SJSA1 (cell line): ENCODE results near the gene AHRR. TPM values are rescaled to one million over a fixed set of nuclear protein-coding genes. Genes with fewer than 3 reads are reported as not detected.
A peak's percentile ranks its signal among the peaks of the same experiment; 100 is the strongest.
"Not testable (repeated sequence)": the region's sequence is repeated elsewhere in the genome, so short reads cannot be mapped to it uniquely, and the experiment has no call there.

Experiments
- DNase-seq, 2 experiments: peaks; one replicate each; pipeline ENCODE4 v3.0.0-alpha.2; 2015 to 2020; ENCODE audit warnings: low spot score in 2 of 2, low read depth in 1 of 2
- H3K27ac ChIP-seq: fragments of 250-450 bp; sonication (Bioruptor Pico); 2 replicates; pipeline ENCODE4 v1.5.1; 2020; ENCODE audit warnings: mild to moderate bottlenecking, moderate library complexity
- H3K27me3 ChIP-seq: fragments of 250-450 bp; sonication (Bioruptor Pico); replicated peaks from 2 replicates; pipeline ENCODE4 v1.5.1; 2020; ENCODE audit warnings: mild to moderate bottlenecking, moderate library complexity
- H3K36me3 ChIP-seq: fragments of 250-450 bp; sonication (Bioruptor Pico); 2 replicates; pipeline ENCODE4 v1.5.1; 2020; ENCODE audit warnings: mild to moderate bottlenecking
- H3K4me1 ChIP-seq: fragments of 250-450 bp; sonication (Bioruptor Pico); replicated peaks from 2 replicates; pipeline ENCODE4 v1.6.1; 2021; ENCODE audit warnings: mild to moderate bottlenecking
- H3K4me3 ChIP-seq: fragments of 250-450 bp; sonication (Bioruptor Pico); 2 replicates; pipeline ENCODE4 v1.5.1; 2020; ENCODE audit warnings: mild to moderate bottlenecking
- H3K9me3 ChIP-seq: fragments of 250-450 bp; sonication (Bioruptor Pico); replicated peaks from 2 replicates; pipeline ENCODE4 v1.5.1; 2020; ENCODE audit warnings: mild to moderate bottlenecking
- total RNA-seq: library from RNA; depleted of rRNA; stranded (reverse); fragments of >200 nt; shearing (Covaris generic); gene quantifications from 2 replicates; pipeline ENCODE4 v1.2.3, GENCODE V29; 2014

Gene AHRR
- total RNA-seq, 1 experiment from 2014 or later = 22.6 TPM

- Histone ChIP-seq H3K9me3 (peaks cover 3% of the 10 kb centered on the region; the same call in 1 of the 2 replicates), H3K4me1 (peaks cover 19% of the 10 kb centered on the region), H3K4me3 (no peak overlapping the region), H3K27ac (no peak overlapping the region), H3K27me3 (peaks cover 21% of the 10 kb centered on the region), H3K36me3 (peaks cover 39% of the 10 kb centered on the region)
- DNase-seq = no peak
These were observed 149.6 kb downstream of the AHRR start for GRCh38 chr5:470961-471749.

GRCh38 chr5:471750-472058 lies 150.2 kb downstream of the AHRR start:
- peaks cover 3% of the 10 kb centered on the region; the same call in 1 of the 2 replicates for H3K9me3 ChIP-seq
- H3K4me1 ChIP-seq = peaks cover 19% of the 10 kb centered on the region
- no peak overlapping the region for H3K27ac ChIP-seq
- H3K36me3 ChIP-seq = peaks cover 34% of the 10 kb centered on the region
- peaks cover 26% of the 10 kb centered on the region for H3K27me3 ChIP-seq
- no peak for DNase-seq
- H3K4me3 ChIP-seq = peak overlapping the region; percentile 90

- H3K27me3 ChIP-seq = peaks cover 31% of the 10 kb centered on the region
- peaks cover 3% of the 10 kb centered on the region; the same call in 1 of the 2 replicates for H3K9me3 ChIP-seq
- peaks cover 19% of the 10 kb centered on the region for H3K4me1 ChIP-seq
- peak overlapping the region; percentile 90 for H3K4me3 ChIP-seq
- peak overlapping the region; percentile 70 for H3K27ac ChIP-seq
- DNase-seq = peak in 1 of 2 experiments; percentile 19
- peaks cover 30% of the 10 kb centered on the region for H3K36me3 ChIP-seq
These were observed 150.7 kb downstream of the AHRR start for GRCh38 chr5:472076-472655.

DNA sequence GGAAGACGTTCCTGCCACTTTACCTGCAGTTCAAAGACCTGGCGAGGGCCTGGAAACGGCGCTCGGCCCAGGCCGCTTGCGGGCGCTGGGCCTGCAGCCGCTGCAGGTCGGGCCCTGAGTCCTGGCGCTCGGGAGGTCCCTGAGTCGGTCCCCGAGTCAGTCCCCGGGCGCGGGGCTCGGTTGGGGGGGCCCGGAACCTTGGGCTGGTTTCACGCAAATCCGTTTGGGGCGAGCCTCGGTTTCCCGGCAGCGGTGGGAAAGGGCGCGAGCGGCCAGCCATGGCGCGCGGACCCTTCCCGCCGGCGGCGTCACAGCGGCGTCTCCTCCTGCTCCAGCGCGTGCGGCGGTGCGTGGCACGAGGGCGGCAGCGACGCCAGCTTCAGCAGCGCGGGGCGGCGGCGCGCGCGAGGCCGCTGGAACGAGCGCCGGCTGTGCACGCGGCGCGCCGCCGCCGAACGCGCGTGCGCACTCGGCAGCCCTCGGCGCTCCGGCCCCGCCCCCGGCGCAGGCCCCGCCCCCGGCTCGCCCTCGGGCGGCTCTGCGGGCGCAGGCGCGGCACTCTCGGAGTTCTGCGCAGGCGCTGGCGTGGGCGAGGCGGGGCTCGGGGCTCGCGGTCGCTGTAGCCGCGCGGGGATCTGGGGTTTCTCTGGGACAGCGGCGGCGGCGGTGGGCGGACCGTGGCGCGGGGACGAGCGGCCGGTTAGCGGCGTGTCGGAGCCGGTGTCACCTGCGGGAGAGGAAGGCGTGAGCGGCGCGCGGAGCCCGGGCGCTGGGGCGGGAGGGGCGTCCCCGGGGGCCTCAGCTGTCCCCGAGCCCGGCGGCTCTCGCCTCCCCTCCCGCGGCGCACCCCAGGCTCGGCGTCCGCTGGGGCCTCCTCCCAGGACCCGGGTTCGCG lies 151.4 kb downstream of the AHRR start:
- Histone ChIP-seq H3K36me3 (peaks cover 30% of the 10 kb centered on the region), H3K4me1 (peaks cover 19% of the 10 kb centered on the region), H3K9me3 (peaks cover 3% of the 10 kb centered on the region; the same call in 1 of the 2 replicates), H3K4me3 (peak overlapping the region; percentile 90), H3K27me3 (peaks cover 38% of the 10 kb centered on the region), H3K27ac (peak overlapping the region; percentile 70)
- DNase-seq = peak; percentile 72 to 76

DNA sequence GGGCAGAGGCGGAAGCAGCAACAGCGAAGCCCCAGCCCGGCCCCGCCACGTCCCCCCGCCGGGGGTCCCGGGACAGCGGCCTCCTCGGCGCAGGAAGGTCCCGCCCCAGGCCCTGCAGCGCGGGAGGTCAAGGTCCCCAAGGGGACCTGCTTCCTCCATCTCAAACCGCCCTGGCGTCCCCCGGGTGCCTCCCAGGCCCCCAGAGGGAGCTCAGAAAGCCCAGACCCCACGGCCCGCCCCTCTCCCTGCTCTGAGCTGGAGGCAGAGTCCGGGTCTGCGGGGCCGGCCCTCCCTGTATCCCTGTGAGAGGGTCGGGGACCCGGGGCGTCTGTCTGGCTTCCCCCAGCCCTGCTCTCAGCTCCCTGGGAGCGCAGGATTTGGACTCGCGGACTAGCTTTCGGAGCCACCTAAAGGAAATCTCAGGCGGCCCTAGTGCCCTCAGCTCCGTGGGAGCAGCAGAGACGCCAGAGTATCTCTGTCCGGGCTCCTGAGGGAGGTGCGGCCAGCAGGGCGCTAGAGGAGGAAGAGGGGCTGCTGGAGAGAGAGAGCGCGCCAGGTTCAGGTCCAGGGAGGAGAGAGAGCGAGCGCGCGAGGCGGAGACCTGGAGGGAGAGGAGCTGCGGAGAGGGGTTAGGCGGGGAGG lies 152.2 kb downstream of the AHRR start:
- DNase-seq = peak in 1 of 2 experiments; percentile 52
- H3K27me3 ChIP-seq = peaks cover 44% of the 10 kb centered on the region
- H3K27ac ChIP-seq = no peak overlapping the region
- peaks cover 29% of the 10 kb centered on the region for H3K36me3 ChIP-seq
- peak overlapping the region; percentile 90 for H3K4me3 ChIP-seq
- H3K4me1 ChIP-seq = peaks cover 19% of the 10 kb centered on the region
- H3K9me3 ChIP-seq = peaks cover 3% of the 10 kb centered on the region; the same call in 1 of the 2 replicates

- H3K4me1 ChIP-seq = peaks cover 19% of the 10 kb centered on the region
- peaks cover 51% of the 10 kb centered on the region for H3K27me3 ChIP-seq
- H3K9me3 ChIP-seq, H3K4me3 ChIP-seq, H3K27ac ChIP-seq, DNase-seq: not testable (repeated sequence)
- peaks cover 26% of the 10 kb centered on the region for H3K36me3 ChIP-seq
These were observed 152.8 kb downstream of the AHRR start for GRCh38 chr5:474232-474839.

- no peak for DNase-seq
- H3K9me3 ChIP-seq = peaks cover 3% of the 10 kb centered on the region; the same call in 1 of the 2 replicates
- H3K36me3 ChIP-seq = peaks cover 24% of the 10 kb centered on the region
- peaks cover 58% of the 10 kb centered on the region for H3K27me3 ChIP-seq
- H3K27ac ChIP-seq = no peak overlapping the region
- peaks cover 19% of the 10 kb centered on the region for H3K4me1 ChIP-seq
- no peak overlapping the region for H3K4me3 ChIP-seq
These were observed 153.5 kb downstream of the AHRR start for GRCh38 chr5:474840-475661.

DNA sequence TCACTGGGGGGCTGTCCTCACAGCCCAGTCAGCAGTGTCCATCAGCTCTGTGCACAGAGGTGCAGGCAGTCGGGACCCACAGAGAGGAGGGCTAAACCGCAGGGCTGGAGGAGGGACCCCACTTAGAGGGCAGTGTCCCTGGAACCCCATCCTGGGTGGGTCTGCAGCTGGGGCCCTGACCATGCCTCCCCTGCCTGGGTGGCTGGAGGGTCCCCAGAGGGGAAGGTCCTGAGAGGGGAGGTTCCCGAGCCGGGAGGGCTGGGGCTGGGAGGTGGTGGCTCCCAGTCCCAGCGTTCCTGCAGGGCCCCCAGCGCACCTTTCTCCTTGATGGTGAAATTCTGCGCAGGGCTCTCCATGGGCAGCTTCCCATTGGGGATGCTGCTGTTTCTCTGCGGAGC lies 154.2 kb downstream of the AHRR start:
- H3K36me3 ChIP-seq = peaks cover 21% of the 10 kb centered on the region

GRCh38 chr5:476102-476813 lies 154.7 kb downstream of the AHRR start:
- H3K27ac ChIP-seq = no peak overlapping the region
- peaks cover 70% of the 10 kb centered on the region for H3K27me3 ChIP-seq
- H3K4me3 ChIP-seq = no peak overlapping the region
- peaks cover 3% of the 10 kb centered on the region; the same call in 1 of the 2 replicates for H3K9me3 ChIP-seq
- H3K4me1 ChIP-seq = peaks cover 19% of the 10 kb centered on the region
- peaks cover 16% of the 10 kb centered on the region for H3K36me3 ChIP-seq
- no peak for DNase-seq

More for the DNA sequence above, 154.2 kb downstream of the AHRR start:
- H3K27me3 ChIP-seq = peaks cover 64% of the 10 kb centered on the region
- no peak overlapping the region for H3K4me3 ChIP-seq
- peaks cover 3% of the 10 kb centered on the region; the same call in 1 of the 2 replicates for H3K9me3 ChIP-seq
- H3K27ac ChIP-seq = no peak overlapping the region
- peaks cover 19% of the 10 kb centered on the region for H3K4me1 ChIP-seq
- no peak for DNase-seq

DNA sequence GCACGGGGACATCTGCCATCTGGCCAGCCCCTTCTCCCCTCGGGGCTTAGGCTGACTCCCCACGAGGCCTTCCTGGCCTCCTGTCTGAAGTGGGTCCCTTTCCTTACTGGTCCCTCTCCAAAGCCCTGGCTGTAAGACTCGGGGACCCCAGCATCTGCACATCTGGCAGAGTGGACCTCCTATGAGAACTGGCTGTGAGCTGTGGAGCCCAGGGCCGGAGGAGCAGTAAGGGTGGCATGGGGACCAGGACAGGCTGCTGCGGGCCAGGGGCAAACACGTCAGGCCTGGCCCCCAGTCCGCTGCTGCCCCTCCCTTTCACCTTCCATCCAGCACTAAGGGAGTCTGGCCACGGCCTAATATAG lies 155.3 kb downstream of the AHRR start:
- Histone ChIP-seq H3K4me1 (peaks cover 19% of the 10 kb centered on the region), H3K9me3 (peaks cover 3% of the 10 kb centered on the region; the same call in 1 of the 2 replicates), H3K36me3 (peaks cover 12% of the 10 kb centered on the region), H3K27me3 (peaks cover 72% of the 10 kb centered on the region), H3K4me3 (no peak overlapping the region), H3K27ac (no peak overlapping the region)
- DNase-seq = no peak

- Histone ChIP-seq H3K27me3 (peaks cover 72% of the 10 kb centered on the region), H3K36me3 (peaks cover 12% of the 10 kb centered on the region), H3K9me3 (peaks cover 3% of the 10 kb centered on the region; the same call in 1 of the 2 replicates), H3K27ac (no peak overlapping the region), H3K4me3 (no peak overlapping the region), H3K4me1 (peaks cover 14% of the 10 kb centered on the region)
- no peak for DNase-seq
These were observed 155.7 kb downstream of the AHRR start for GRCh38 chr5:477247-477646.

- Histone ChIP-seq H3K27me3 (peaks cover 72% of the 10 kb centered on the region), H3K27ac (no peak overlapping the region), H3K9me3 (peaks cover 3% of the 10 kb centered on the region; the same call in 1 of the 2 replicates), H3K4me3 (no peak overlapping the region), H3K4me1 (peaks cover 8% of the 10 kb centered on the region), H3K36me3 (peaks cover 7% of the 10 kb centered on the region; the same call in 1 of the 2 replicates)
- no peak for DNase-seq
These were observed 156.4 kb downstream of the AHRR start for GRCh38 chr5:477871-478270.
